ENCODE data around the gene PTPRF. TPM values are rescaled to one million over a fixed set of nuclear protein-coding genes. Genes with fewer than 3 reads are reported as not detected.

PTPRF gene
- total RNA-seq, 4 donors from 2014 or later, result 53.2 to 80.6 (median 71.7) TPM

DNA sequence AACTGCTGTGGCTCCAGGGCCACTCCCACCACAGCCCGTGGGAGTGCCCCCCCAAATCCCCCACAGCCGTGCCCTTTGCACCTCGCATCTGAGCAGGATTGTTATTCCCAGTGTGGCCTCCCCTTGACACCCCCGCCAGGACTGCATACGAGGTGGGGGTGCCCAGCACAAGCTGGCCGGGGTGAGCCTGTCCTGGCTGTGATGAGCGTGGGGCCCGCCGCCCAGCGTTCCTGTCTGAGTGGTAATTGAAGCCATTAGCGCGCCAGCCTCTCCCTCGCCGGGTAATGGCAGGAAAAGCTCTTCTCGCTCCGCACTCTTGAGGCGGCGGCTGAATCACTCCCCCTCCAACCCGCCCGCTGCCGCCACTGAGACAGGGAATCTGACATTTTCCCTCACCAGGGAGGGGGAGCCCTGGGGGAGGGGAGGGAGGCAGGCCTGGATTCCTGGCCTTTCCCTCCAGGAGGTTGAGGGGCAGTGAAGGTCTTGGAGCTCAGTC is 27.7 kb downstream of the PTPRF start:
- H3K27ac ChIP-seq, result peak overlapping the region in 2 of 3 donors; percentile 21 to 48
- WGBS, 2 donors, result 19 to 33% methylated on average over 13 to 21 of the region's 21 CpGs
- H3K27me3 ChIP-seq, result no peaks in the 10 kb centered on the region
- H3K9me3 ChIP-seq, result no peaks in the 10 kb centered on the region
- no peak overlapping the region for H3K4me3 ChIP-seq (replicated peaks in 1 of 3)
- intact Hi-C loops (cut with DNase I), result no loop called here
- peak; percentile 65 to 68 for DNase-seq
- no peaks in the 10 kb centered on the region for H3K36me3 ChIP-seq
- no peak for TF ChIP-seq POLR2A (IDR thresholded peaks at IDR 0.05)
- TF ChIP-seq CTCF (IDR thresholded peaks at IDR 0.05), result no peak
- peaks cover 11 to 29% of the 10 kb centered on the region in 2 donors for H3K4me1 ChIP-seq

GRCh38 chr1:43559714-43560113 is 29.0 kb downstream of the PTPRF start:
- H3K36me3 ChIP-seq, result no peaks in the 10 kb centered on the region
- 93 to 99% methylated on average over 6 of the region's 6 CpGs for WGBS, 2 donors
- H3K27me3 ChIP-seq, result no peaks in the 10 kb centered on the region
- H3K4me3 ChIP-seq (replicated peaks in 1 of 3), result no peak overlapping the region
- peaks cover 15 to 34% of the 10 kb centered on the region in 2 donors for H3K4me1 ChIP-seq
- DNase-seq, result no peak
- no peak overlapping the region for H3K27ac ChIP-seq
- intact Hi-C loops (cut with DNase I), result no loop called here
- no peak for TF ChIP-seq CTCF (IDR thresholded peaks at IDR 0.05)
- TF ChIP-seq POLR2A (IDR thresholded peaks at IDR 0.05), result no peak
- no peaks in the 10 kb centered on the region for H3K9me3 ChIP-seq

DNA sequence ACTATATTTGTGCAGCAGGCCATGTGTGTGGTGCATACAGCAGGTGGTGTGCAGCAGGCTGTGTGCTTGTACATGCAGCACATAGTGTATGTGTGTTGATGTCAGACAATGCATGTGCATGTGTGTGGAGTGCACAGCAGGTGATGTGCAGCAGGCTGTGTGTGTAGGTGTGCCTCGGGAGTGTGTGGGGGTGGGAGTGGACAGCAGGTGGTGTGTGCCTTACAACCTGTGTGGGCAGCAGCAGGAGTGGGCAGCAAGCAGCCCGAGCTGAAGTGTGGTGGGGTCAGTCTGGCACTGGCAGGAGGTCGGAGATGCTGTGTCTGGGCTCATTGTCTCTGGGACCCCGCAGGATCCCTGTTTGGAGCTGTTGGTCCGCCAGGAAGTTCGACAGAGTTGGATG is 29.6 kb downstream of the PTPRF start:
- TF ChIP-seq POLR2A (IDR thresholded peaks at IDR 0.05) (no peak), CTCF (IDR thresholded peaks at IDR 0.05) (no peak)
- Histone ChIP-seq H3K9me3 (no peaks in the 10 kb centered on the region), H3K36me3 (no peaks in the 10 kb centered on the region), H3K4me3 (replicated peaks in 1 of 3) (no peak overlapping the region), H3K27me3 (no peaks in the 10 kb centered on the region), H3K4me1 (peaks cover 17 to 40% of the 10 kb centered on the region in 2 donors), H3K27ac (no peak overlapping the region)
- DNase-seq, result no peak
- intact Hi-C loops (cut with DNase I), result no loop called here
- 86 to 92% methylated on average over 5 to 6 of the region's 6 CpGs for WGBS, 2 donors

DNA sequence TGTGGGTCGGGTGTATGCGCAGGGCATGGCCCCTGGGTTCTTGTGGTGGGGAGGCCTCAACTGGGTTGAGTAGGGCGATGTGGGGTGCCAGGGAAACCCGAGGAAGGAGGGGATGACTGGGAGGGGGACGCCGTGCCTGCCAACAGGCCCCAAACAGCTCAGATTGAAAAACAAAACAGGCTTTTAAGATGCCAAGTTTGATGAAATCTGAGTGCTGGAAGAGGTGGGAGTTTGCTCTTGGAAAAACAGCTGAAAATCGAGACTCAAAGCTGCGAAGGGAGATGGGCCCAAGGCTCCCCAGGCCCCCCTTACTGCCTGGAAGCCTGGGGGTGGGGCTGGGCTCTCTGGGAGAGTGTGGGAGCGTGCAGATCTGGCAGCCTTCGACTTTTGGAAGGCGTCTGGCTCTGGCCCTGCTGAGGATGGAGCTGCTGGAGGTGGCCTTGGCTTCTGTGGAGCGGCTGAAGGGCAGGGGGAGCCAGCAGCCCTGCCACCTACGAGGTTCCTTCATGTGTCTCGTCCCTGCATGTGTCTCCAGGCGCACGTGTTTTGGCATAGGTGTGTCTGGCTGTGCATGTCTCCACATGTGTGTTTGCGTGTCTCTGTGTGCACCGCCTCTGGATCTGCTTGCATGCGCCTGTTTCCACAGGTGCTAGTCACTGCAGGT is 33.3 kb downstream of the PTPRF start:
- peak in 1 of 2 donors; percentile 31 for DNase-seq
- WGBS, 2 donors, result 52 to 63% methylated on average over 19 of the region's 19 CpGs

More for the DNA sequence above, 33.3 kb downstream of the PTPRF start:
- TF ChIP-seq POLR2A (IDR thresholded peaks at IDR 0.05) (no peak), CTCF (IDR thresholded peaks at IDR 0.05) (no peak)
- no peaks in the 10 kb centered on the region for H3K36me3 ChIP-seq
- peaks cover 12 to 35% of the 10 kb centered on the region in 2 donors for H3K4me1 ChIP-seq
- intact Hi-C loops (cut with DNase I), result no loop called here
- H3K9me3 ChIP-seq, result no peaks in the 10 kb centered on the region
- no peaks in the 10 kb centered on the region for H3K27me3 ChIP-seq
- no peak overlapping the region for H3K27ac ChIP-seq
- H3K4me3 ChIP-seq (replicated peaks in 1 of 3), result no peak overlapping the region
